GM12878 (cell line): Measurements from ENCODE around the gene SSNA1. TPM values are rescaled to one million over a fixed set of nuclear protein-coding genes. Genes with fewer than 3 reads are reported as not detected.

Experiments
- ATAC-seq: fragments of 200-7000 bp; cut with Tn5 transposase; 3 replicates; pipeline ENCODE4 v1.9.1; 2020; ENCODE audit warnings: mild to moderate bottlenecking, moderate library complexity
- BruUV-seq: library from RNA; stranded (reverse); fragments of 400-500 nt; replicated peaks from 2 replicates; lab custom pipeline; 2021; lab: Mats Ljungman, UMichigan
- CTCF ChIA-PET: fragments of 300-600 bp; sonication (Branson Sonifier 250); formaldehyde crosslinking; extraction: SDS; loops from one replicate; lab custom pipeline; 2021; ENCODE audit warnings: inconsistent platforms; lab: Yijun Ruan, JAX
- POLR2A ChIA-PET: fragments of 350-600 bp; formaldehyde crosslinking; extraction: SDS; loops from one replicate; lab custom pipeline; 2021; ENCODE audit warnings: inconsistent platforms; lab: Charles Lee
- RAD21 ChIA-PET: fragments of 300-600 bp; sonication (Branson Sonifier 250); formaldehyde crosslinking; loops from one replicate; lab custom pipeline; 2023; ENCODE audit warnings: antibody characterized with exemption; ENCODE audit not compliant: unreplicated experiment; lab: Charles Lee
- SMC1A ChIA-PET: fragments of 300-600 bp; sonication (Branson Sonifier 250); formaldehyde crosslinking; loops from one replicate; lab custom pipeline; 2023; ENCODE audit not compliant: unreplicated experiment, uncharacterized antibody; lab: Charles Lee
- DNase-seq: peaks from one replicate; pipeline ENCODE4 v3.0.0-alpha.2; 2011; ENCODE audit warnings: low read depth, low spot score
- FAIRE-seq: peaks from 3 replicates; lab custom pipeline; 2011; peaks lifted over from hg19 to GRCh38; lab: Jason Lieb, UNC
- H2AFZ ChIP-seq: 2 replicates; pipeline ENCODE4 v1.6.0; 2011; ENCODE audit warnings: low read depth, low read length, control low read depth; ENCODE audit not compliant: control insufficient read depth
- H3K27ac ChIP-seq: 2 replicates; pipeline ENCODE4 v1.5.1; 2011; ENCODE audit warnings: control low read depth; ENCODE audit not compliant: control insufficient read depth, insufficient read depth
- H3K27me3 ChIP-seq, 2 experiments: replicated peaks in 1 of 2; 2 replicates each; pipeline versions ENCODE4 v1.6.0 to v1.6.1; 2011; ENCODE audit warnings: low read length in 1 of 2; ENCODE audit not compliant: control insufficient read depth in 2 of 2, insufficient read depth in 2 of 2
- H3K36me3 ChIP-seq, 2 experiments: 2 replicates each; pipeline ENCODE4 v1.5.1; 2011; ENCODE audit warnings: low read length in 1 of 2; ENCODE audit not compliant: control insufficient read depth in 2 of 2, insufficient read depth in 2 of 2
- H3K4me1 ChIP-seq: 2 replicates; pipeline ENCODE4 v1.6.1; 2011; ENCODE audit warnings: mild to moderate bottlenecking, low read length, moderate library complexity, mixed read lengths; ENCODE audit not compliant: control insufficient read depth, insufficient read depth
- H3K4me2 ChIP-seq: 2 replicates; pipeline ENCODE4 v1.6.0; 2011; ENCODE audit warnings: control low read depth; ENCODE audit not compliant: control insufficient read depth, insufficient read depth
- H3K4me3 ChIP-seq: fragments of 200-600 bp; sonication (generic); 2 replicates; pipeline ENCODE4 v1.5.1; 2016
- H3K79me2 ChIP-seq: 2 replicates; pipeline ENCODE4 v1.6.0; 2011; ENCODE audit warnings: low read length; ENCODE audit not compliant: control insufficient read depth, insufficient read depth
- H3K9ac ChIP-seq: 2 replicates; pipeline ENCODE4 v1.8.0; 2011; ENCODE audit warnings: low read length, control low read depth, mixed read lengths; ENCODE audit not compliant: control insufficient read depth, insufficient read depth
- H3K9me3 ChIP-seq: replicated peaks from 3 replicates; pipeline ENCODE4 v1.5.1; 2011; ENCODE audit warnings: mild to moderate bottlenecking, low read length; ENCODE audit not compliant: control insufficient read depth, insufficient read depth
- H4K20me1 ChIP-seq: 2 replicates; pipeline ENCODE4 v1.6.0; 2011; ENCODE audit not compliant: control insufficient read depth, insufficient read depth
- BRCA1 ChIP-seq: IDR thresholded peaks from 2 replicates; pipeline ENCODE4 v1.6.1; 2011; ENCODE audit warnings: low read depth, low read length, improper control_type of control experiment
- CBX3 ChIP-seq: fragments of 200-600 bp; sonication (generic); IDR thresholded peaks from 2 replicates; pipeline ENCODE4 v1.6.1; 2016; ENCODE audit warnings: low read depth, borderline replicate concordance
- EED ChIP-seq: sonication (generic); IDR thresholded peaks from 2 replicates; pipeline ENCODE4 v1.6.1; 2016; ENCODE audit warnings: antibody characterized with exemption, low read depth
- JUND ChIP-seq: IDR thresholded peaks from 2 replicates; pipeline ENCODE4 v1.6.1; 2012; ENCODE audit warnings: low read depth, mild to moderate bottlenecking, low read length, improper control_type of control experiment, moderate library complexity
- POLR2A ChIP-seq: IDR thresholded peaks from 2 replicates; pipeline ENCODE4 v1.6.1; 2011; ENCODE audit warnings: low read depth, mild to moderate bottlenecking, low read length
- POLR2AphosphoS2 ChIP-seq: IDR thresholded peaks from 2 replicates; pipeline ENCODE4 v1.6.1; 2011; ENCODE audit warnings: low read depth, mild to moderate bottlenecking, low read length, improper control_type of control experiment, moderate library complexity
- RELA ChIP-seq: fragments of 450-650 bp; IDR thresholded peaks from 2 replicates; pipeline ENCODE4 v1.8.0; 2014; ENCODE audit warnings: borderline replicate concordance; ENCODE audit not compliant: partially characterized antibody
- SIN3A ChIP-seq: IDR thresholded peaks from 2 replicates; pipeline ENCODE4 v1.6.1; 2012; ENCODE audit warnings: low read depth, low read length, improper control_type of control experiment
- WGBS: methylation state at CpG from one replicate; pipeline ENCODE4 v1.1.6; 2016; ENCODE audit warnings: low lambda C conversion rate; ENCODE audit not compliant: insufficient replicate concordance, insufficient coverage; ENCODE audit errors: missing lambda C conversion rate; 5-methylcytosine and 5-hydroxymethylcytosine counted together
- in situ Hi-C: fragments of 300-500 bp; cut with MboI; formaldehyde crosslinking; loops from 9 replicates; pipeline ENCODE4 v1.14.3; 2018; ENCODE audit warnings: mixed read lengths
- intact Hi-C: fragments of 100-400 bp; cut with micrococcal nuclease; formaldehyde crosslinking; loops from one replicate; pipeline ENCODE4 v1.14.2; 2022; ENCODE audit not compliant: unreplicated experiment
- polyA plus RNA-seq, 11 experiments: library from polyadenylated mRNA; depleted of rRNA in 4 of 11; unstranded in 6 of 11; stranded (reverse) in 5 of 11; fragments of >200 nt; fragmentation: Nextera tagmentation in 4 of 11; fragmentation: Illumina TruSeq in 1 of 11; extraction: Ambion mirVana in 4 of 11; extraction: Trizol in 1 of 11; gene quantifications; 1 replicate in 1 of 11; 2 replicates in 10 of 11; pipeline versions ENCODE4 v1.2.1 to v1.2.3, GENCODE V29; 2011 to 2016; ENCODE audit warnings: inconsistent platforms in 2 of 11, missing spikeins in 2 of 11, low read depth in 1 of 11
- total RNA-seq, 4 experiments: library from RNA; depleted of rRNA in 3 of 4; stranded (reverse); fragments of >200 nt in 3 of 4; fragmentation: Illumina TruSeq in 1 of 4; extraction: Trizol in 1 of 4; gene quantifications; 2 replicates each; pipeline versions ENCODE4 v1.2.1 to v1.2.3, GENCODE V29; 2013 to 2021
- TF ChIP-seq, protein P1 (sequence below): IDR thresholded peaks from 2 replicates; pipeline ENCODE4 v1.6.1; 2011; ENCODE audit warnings: borderline replicate concordance, low read depth, mild to moderate bottlenecking, moderate library complexity, mixed read lengths, low read length; ENCODE audit not compliant: insufficient read depth; ENCODE audit errors: extremely low read length

SSNA1 gene
- total and polyA plus RNA-seq, 10 of the 15 experiments (the other 5 are each of a cell fraction or from before 2014, with no cell fraction given): 0.63 to 139 (median 78.0) TPM

- DNase-seq: no peak
- Histone ChIP-seq H2AFZ (no peak overlapping the region), H3K79me2 (peaks cover 9% of the 10 kb centered on the region), H3K4me3 (no peak overlapping the region), H3K4me2 (no peak overlapping the region), H3K9me3 (no peaks in the 10 kb centered on the region), H4K20me1 (no peaks in the 10 kb centered on the region), H3K4me1 (peaks cover 5% of the 10 kb centered on the region), H3K27ac (no peak overlapping the region), H3K36me3 (peaks cover 0 to 4% of the 10 kb centered on the region in 2 experiments; a peak in 3 of 4 replicates)
- FAIRE-seq: no peak
- SMC1A ChIA-PET: no interaction called here
- CTCF ChIA-PET: no interaction called here
- 86% methylated on average over 13 of the region's 13 CpGs for WGBS
- in situ Hi-C loops: no loop called here
- no peak for TF ChIP-seq EED
- TF ChIP-seq BRCA1: no peak
- no peak for TF ChIP-seq JUND
- TF ChIP-seq POLR2A: peak; percentile 56; the same call in 1 of the 2 replicates
- TF ChIP-seq POLR2AphosphoS2: no peak
- no peak for TF ChIP-seq RELA
- TF ChIP-seq CBX3: no peak
- no peak for TF ChIP-seq SIN3A
- TF ChIP-seq, all 136 proteins: peak for 1
- no peaks in the 10 kb centered on the region for H3K27me3 ChIP-seq
- H3K9ac ChIP-seq: no peak overlapping the region
- ChIA-PET RAD21 (interaction anchor here (1.0 kb wide), 1 partner anchor 12 kb away, joined by 4 read pairs; no protein-coding TSS in a partner anchor), POLR2A (no interaction called here)
- no TSS peak for BruUV-seq
- intact Hi-C loops: no loop called here
- ATAC-seq: no peak
Measured at GRCh38 chr9:137211532-137211931, 23.1 kb downstream of the SSNA1 start.

DNA sequence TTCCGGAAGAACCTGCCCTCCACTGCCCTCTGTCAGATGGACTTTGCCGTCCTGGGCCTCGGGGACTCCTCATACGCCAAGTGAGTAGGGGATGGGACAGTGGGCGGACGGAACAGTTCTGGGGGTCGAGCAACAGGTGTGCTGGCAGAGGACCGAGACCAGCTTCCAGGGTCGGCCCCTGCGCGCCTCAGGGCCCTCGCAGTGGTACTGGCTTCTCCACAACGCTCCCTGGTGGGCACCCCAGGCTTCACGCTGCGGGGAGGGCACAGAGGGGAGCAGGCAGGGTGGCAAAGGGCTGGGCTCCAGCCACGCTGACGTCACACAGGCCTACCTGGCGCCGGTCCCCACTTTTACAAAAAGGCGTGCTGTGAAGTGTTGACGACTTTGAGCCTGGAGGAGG is 24.0 kb downstream of the SSNA1 start:
- no peak for DNase-seq
- no peak for FAIRE-seq
- H3K4me1 ChIP-seq: no peaks in the 10 kb centered on the region
- H4K20me1 ChIP-seq: no peaks in the 10 kb centered on the region
- in situ Hi-C loops (no loop called here), intact Hi-C loops (no loop called here)
- H3K4me3 ChIP-seq: no peak overlapping the region
- CTCF ChIA-PET: no interaction called here
- no TSS peak for BruUV-seq
- peaks cover 0 to 4% of the 10 kb centered on the region in 2 experiments; a peak in 3 of 4 replicates for H3K36me3 ChIP-seq
- 95% methylated on average over 21 of the region's 21 CpGs for WGBS
- POLR2A ChIA-PET: interaction anchor here (0.5 kb wide), 1 partner anchor 80 kb away, joined by 3 read pairs; no protein-coding TSS in a partner anchor
- peak; percentile 29; the same call in 2 of the 3 replicates for ATAC-seq
- SMC1A ChIA-PET: no interaction called here
- TF ChIP-seq, protein P1, sequence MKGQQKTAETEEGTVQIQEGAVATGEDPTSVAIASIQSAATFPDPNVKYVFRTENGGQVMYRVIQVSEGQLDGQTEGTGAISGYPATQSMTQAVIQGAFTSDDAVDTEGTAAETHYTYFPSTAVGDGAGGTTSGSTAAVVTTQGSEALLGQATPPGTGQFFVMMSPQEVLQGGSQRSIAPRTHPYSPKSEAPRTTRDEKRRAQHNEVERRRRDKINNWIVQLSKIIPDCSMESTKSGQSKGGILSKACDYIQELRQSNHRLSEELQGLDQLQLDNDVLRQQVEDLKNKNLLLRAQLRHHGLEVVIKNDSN: no peak
- H3K9me3 ChIP-seq: no peaks in the 10 kb centered on the region
- RAD21 ChIA-PET: interaction anchor here (1.0 kb wide), 1 partner anchor 11 kb away, joined by 4 read pairs; no protein-coding TSS in a partner anchor
- no peak overlapping the region for H3K27ac ChIP-seq
- no peaks in the 10 kb centered on the region for H3K27me3 ChIP-seq
- no peaks in the 10 kb centered on the region; the same call in 1 of the 2 replicates for H3K79me2 ChIP-seq
- no peak overlapping the region for H3K9ac ChIP-seq
- H3K4me2 ChIP-seq: no peak overlapping the region
- H2AFZ ChIP-seq: no peak overlapping the region
